HUDEP-2 (cell line): ENCODE measurements around the gene NUDT2.

Source experiments
- DNase-seq, 76 experiments: peaks; one replicate each; lab custom pipeline; 2025; ENCODE audit not compliant: unreplicated experiment in 76 of 76; lab: John Stamatoyannopoulos, UW

The NUDT2 gene

GRCh38 chr9:34382054-34382453, 52.7 kb downstream of the NUDT2 start:
- no peak for DNase-seq

GRCh38 chr9:34382879-34383278, 53.5 kb downstream of the NUDT2 start:
- no peak for DNase-seq

GRCh38 chr9:34383904-34384303, 54.5 kb downstream of the NUDT2 start:
- no peak for DNase-seq

- DNase-seq: no peak
Measured at GRCh38 chr9:34384368-34385165, 55.2 kb downstream of the NUDT2 start.

- no peak for DNase-seq
Measured at GRCh38 chr9:34385561-34386230, 56.3 kb downstream of the NUDT2 start.

GRCh38 chr9:34386656-34387055, 57.3 kb downstream of the NUDT2 start:
- no peak for DNase-seq

- no peak for DNase-seq
Measured at GRCh38 chr9:34387239-34387638, 57.9 kb downstream of the NUDT2 start.

- DNase-seq: no peak
Measured at GRCh38 chr9:34392511-34392910, 63.1 kb downstream of the NUDT2 start.
